GM18873 (cell line): ENCODE measurements around the gene IL19.
"Not testable (repeated sequence)": the region's sequence is repeated elsewhere in the genome, so short reads cannot be mapped to it uniquely, and the experiment has no call there.

ENCODE experiments used
- ATAC-seq: cut with Tn5 transposase; IDR thresholded peaks from one replicate; pipeline ENCODE4 v1.9.1; 2021; ENCODE audit warnings: mild to moderate bottlenecking, moderate library complexity, moderate number of reproducible peaks; ENCODE audit not compliant: unreplicated experiment, low FRiP score

The IL19 gene

GRCh38 chr1:206852662-206853061 lies 82.1 kb downstream of the IL19 start:
- ATAC-seq: not testable (repeated sequence)

GRCh38 chr1:206853696-206854095 lies 83.1 kb downstream of the IL19 start:
- ATAC-seq: not testable (repeated sequence)

- ATAC-seq: no peak
These were observed 84.0 kb downstream of the IL19 start for GRCh38 chr1:206854401-206855129.

GRCh38 chr1:206855859-206856258 lies 85.3 kb downstream of the IL19 start:
- ATAC-seq: no peak

- no peak for ATAC-seq
These were observed 86.3 kb downstream of the IL19 start for GRCh38 chr1:206856674-206857464.

- ATAC-seq: no peak
These were observed 88.5 kb downstream of the IL19 start for GRCh38 chr1:206859082-206859521.

- no peak for ATAC-seq
These were observed 89.6 kb downstream of the IL19 start for GRCh38 chr1:206860165-206860564.

GRCh38 chr1:206863266-206863665 lies 92.7 kb downstream of the IL19 start:
- no peak for ATAC-seq

GRCh38 chr1:206864939-206865671 lies 94.5 kb downstream of the IL19 start, which contains the start of gene IL20:
Gene IL20 (plus strand): TSS chr1:206865623. CDS start chr1:206865853, 230 bp downstream.
- no peak for ATAC-seq

GRCh38 chr1:206866062-206866461 lies 95.5 kb downstream of the IL19 start:
- no peak for ATAC-seq

GRCh38 chr1:206867239-206867638 lies 96.7 kb downstream of the IL19 start:
- no peak for ATAC-seq

GRCh38 chr1:206867716-206868115 lies 97.1 kb downstream of the IL19 start:
- ATAC-seq: no peak

GRCh38 chr1:206868264-206868663 lies 97.7 kb downstream of the IL19 start:
- ATAC-seq: no peak

GRCh38 chr1:206872139-206872538 lies 101.6 kb downstream of the IL19 start:
- no peak for ATAC-seq

- no peak for ATAC-seq
These were observed 103.1 kb downstream of the IL19 start for GRCh38 chr1:206873603-206874188.

GRCh38 chr1:206875752-206876377 lies 105.3 kb downstream of the IL19 start:
- no peak for ATAC-seq

- ATAC-seq: no peak
These were observed 107.9 kb downstream of the IL19 start for GRCh38 chr1:206878456-206878855.

GRCh38 chr1:206880314-206880713 lies 109.7 kb downstream of the IL19 start:
- ATAC-seq: no peak

GRCh38 chr1:206882555-206882954 lies 112.0 kb downstream of the IL19 start:
- no peak for ATAC-seq

GRCh38 chr1:206883160-206883559 lies 112.6 kb downstream of the IL19 start:
- ATAC-seq: no peak
